Activated naive CD8-positive, alpha-beta T cell treated with anti-CD3 and anti-CD28 coated beads for 36 hours (primary cell): ENCODE measurements around the gene ABHD8. TPM values are rescaled to one million over a fixed set of nuclear protein-coding genes. Genes with fewer than 3 reads are reported as not detected.

ENCODE experiments used
- DNase-seq: peaks from one replicate; pipeline ENCODE4 v3.0.0; 2021
- H3K27ac Mint-ChIP-seq: one replicate; pipeline ENCODE4 v1.8.0; 2022; ENCODE audit warnings: mild to moderate bottlenecking, moderate library complexity, mixed read lengths
- H3K27me3 Mint-ChIP-seq: one replicate; pipeline ENCODE4 v1.8.0; 2022; ENCODE audit warnings: mild to moderate bottlenecking, mixed read lengths
- H3K36me3 Mint-ChIP-seq: one replicate; pipeline ENCODE4 v1.8.0; 2021; ENCODE audit warnings: mild to moderate bottlenecking, mixed read lengths
- H3K4me1 Mint-ChIP-seq: one replicate; pipeline ENCODE4 v1.8.0; 2021; ENCODE audit warnings: mixed read lengths
- H3K4me3 Mint-ChIP-seq: one replicate; pipeline ENCODE4 v1.8.0; 2022; ENCODE audit warnings: mild to moderate bottlenecking, moderate library complexity, mixed read lengths
- H3K9me3 Mint-ChIP-seq: one replicate; pipeline ENCODE4 v1.8.0; 2022; ENCODE audit warnings: mixed read lengths
- total RNA-seq, 2 experiments: library from RNA; stranded (reverse); gene quantifications; one replicate each; pipeline ENCODE4 v1.2.3, GENCODE V29; 2021

The ABHD8 gene
- total RNA-seq, 2 experiments from 2014 or later, result 4.1 to 4.9 TPM

GRCh38 chr19:17314007-17314593, 10.9 kb upstream of the ABHD8 start:
- Mint-ChIP-seq H3K27ac (no peak overlapping the region), H3K36me3 (peaks cover 15% of the 10 kb centered on the region), H3K9me3 (no peaks in the 10 kb centered on the region), H3K27me3 (no peaks in the 10 kb centered on the region), H3K4me3 (no peak overlapping the region), H3K4me1 (peaks cover 15% of the 10 kb centered on the region)
- DNase-seq, result no peak

- Mint-ChIP-seq H3K36me3 (peaks cover 18% of the 10 kb centered on the region), H3K27ac (no peak overlapping the region), H3K9me3 (no peaks in the 10 kb centered on the region), H3K4me3 (no peak overlapping the region), H3K4me1 (peaks cover 23% of the 10 kb centered on the region), H3K27me3 (no peaks in the 10 kb centered on the region)
- DNase-seq, result no peak
These were observed 9.2 kb upstream of the ABHD8 start for GRCh38 chr19:17312189-17313113.

- H3K4me3 Mint-ChIP-seq, result peak overlapping the region; percentile 11
- peaks cover 24% of the 10 kb centered on the region for H3K36me3 Mint-ChIP-seq
- peak overlapping the region; percentile 2 for H3K27ac Mint-ChIP-seq
- H3K4me1 Mint-ChIP-seq, result peaks cover 29% of the 10 kb centered on the region
- no peak for DNase-seq
- H3K27me3 Mint-ChIP-seq, result no peaks in the 10 kb centered on the region
- H3K9me3 Mint-ChIP-seq, result no peaks in the 10 kb centered on the region
These were observed 8.4 kb upstream of the ABHD8 start for GRCh38 chr19:17311455-17312188.

- Mint-ChIP-seq H3K36me3 (peaks cover 19% of the 10 kb centered on the region), H3K27ac (peak overlapping the region; percentile 94), H3K4me3 (peak overlapping the region; percentile 98), H3K9me3 (no peaks in the 10 kb centered on the region), H3K4me1 (peaks cover 32% of the 10 kb centered on the region), H3K27me3 (no peaks in the 10 kb centered on the region)
- DNase-seq, result peak; percentile 36
These were observed 6.8 kb upstream of the ABHD8 start for GRCh38 chr19:17309965-17310461.

- Mint-ChIP-seq H3K9me3 (no peaks in the 10 kb centered on the region), H3K4me3 (peak within 1 kb of the TSS; percentile 98), H3K36me3 (peaks cover 19% of the 10 kb centered on the region), H3K27ac (peak within 1 kb of the TSS; percentile 94), H3K27me3 (no peaks in the 10 kb centered on the region), H3K4me1 (peaks cover 35% of the 10 kb centered on the region)
- DNase-seq, result peak; percentile 98
These were observed 6.2 kb upstream of the ABHD8 start, which contains the start of gene DDA1 for GRCh38 chr19:17309198-17309964. Gene DDA1 (plus strand): TSS chr19:17309563. CDS start chr19:17309655, 92 bp downstream.

GRCh38 chr19:17307876-17308377, 4.7 kb upstream of the ABHD8 start:
- Mint-ChIP-seq H3K4me1 (peaks cover 39% of the 10 kb centered on the region), H3K27ac (peak overlapping the region; percentile 40), H3K4me3 (peak overlapping the region; percentile 91), H3K27me3 (no peaks in the 10 kb centered on the region), H3K36me3 (peaks cover 19% of the 10 kb centered on the region), H3K9me3 (no peaks in the 10 kb centered on the region)
- DNase-seq, result no peak

GRCh38 chr19:17306285-17306714, 3.1 kb upstream of the ABHD8 start:
- peak overlapping the region; percentile 91 for H3K27ac Mint-ChIP-seq
- H3K9me3 Mint-ChIP-seq, result no peaks in the 10 kb centered on the region
- H3K36me3 Mint-ChIP-seq, result peaks cover 18% of the 10 kb centered on the region
- peak overlapping the region; percentile 91 for H3K4me3 Mint-ChIP-seq
- DNase-seq, result no peak
- H3K4me1 Mint-ChIP-seq, result peaks cover 42% of the 10 kb centered on the region
- no peaks in the 10 kb centered on the region for H3K27me3 Mint-ChIP-seq

- Mint-ChIP-seq H3K4me1 (peaks cover 39% of the 10 kb centered on the region), H3K4me3 (peak within 1 kb of the TSS; percentile 91), H3K9me3 (no peaks in the 10 kb centered on the region), H3K27ac (peak within 1 kb of the TSS; percentile 91), H3K36me3 (peaks cover 16% of the 10 kb centered on the region), H3K27me3 (no peaks in the 10 kb centered on the region)
- peak; percentile 95 for DNase-seq
These were observed 2.5 kb upstream of the ABHD8 start, which contains the start of gene MRPL34 for GRCh38 chr19:17305517-17306284. Gene MRPL34 (plus strand): TSS chr19:17305872. CDS start chr19:17305893, 21 bp downstream.

GRCh38 chr19:17305216-17305516, 1.9 kb upstream of the ABHD8 start:
- no peaks in the 10 kb centered on the region for H3K27me3 Mint-ChIP-seq
- H3K27ac Mint-ChIP-seq, result peak overlapping the region; percentile 91
- peaks cover 34% of the 10 kb centered on the region for H3K4me1 Mint-ChIP-seq
- H3K4me3 Mint-ChIP-seq, result peak overlapping the region; percentile 91
- H3K36me3 Mint-ChIP-seq, result peaks cover 15% of the 10 kb centered on the region
- no peaks in the 10 kb centered on the region for H3K9me3 Mint-ChIP-seq
- DNase-seq, result no peak

- H3K27me3 Mint-ChIP-seq, result no peaks in the 10 kb centered on the region
- no peaks in the 10 kb centered on the region for H3K9me3 Mint-ChIP-seq
- H3K4me3 Mint-ChIP-seq, result peak overlapping the region; percentile 91
- peaks cover 15% of the 10 kb centered on the region for H3K36me3 Mint-ChIP-seq
- H3K4me1 Mint-ChIP-seq, result peaks cover 33% of the 10 kb centered on the region
- no peak for DNase-seq
- peak overlapping the region; percentile 91 for H3K27ac Mint-ChIP-seq
These were observed 1.4 kb upstream of the ABHD8 start for GRCh38 chr19:17304386-17305215.

GRCh38 chr19:17303940-17304267, 679 bp upstream of the ABHD8 start:
- no peak for DNase-seq
- H3K27me3 Mint-ChIP-seq, result no peaks in the 10 kb centered on the region
- H3K27ac Mint-ChIP-seq, result peak overlapping the region; percentile 8
- peaks cover 13% of the 10 kb centered on the region for H3K36me3 Mint-ChIP-seq
- H3K4me1 Mint-ChIP-seq, result peaks cover 30% of the 10 kb centered on the region
- H3K9me3 Mint-ChIP-seq, result no peaks in the 10 kb centered on the region
- H3K4me3 Mint-ChIP-seq, result peak overlapping the region; percentile 66

GRCh38 chr19:17302391-17303166, 646 bp downstream of the ABHD8 start:
- H3K4me1 Mint-ChIP-seq, result peaks cover 25% of the 10 kb centered on the region
- H3K4me3 Mint-ChIP-seq, result peak overlapping the region; percentile 66
- no peak overlapping the region for H3K27ac Mint-ChIP-seq
- DNase-seq, result peak; percentile 21
- H3K9me3 Mint-ChIP-seq, result no peaks in the 10 kb centered on the region
- no peaks in the 10 kb centered on the region for H3K27me3 Mint-ChIP-seq
- H3K36me3 Mint-ChIP-seq, result peaks cover 10% of the 10 kb centered on the region
